Caco-2 (cell line): ENCODE results near the gene NOL9. TPM values are rescaled to one million over a fixed set of nuclear protein-coding genes. Genes with fewer than 3 reads are reported as not detected.

Experiments used
- BruUV-seq: library from RNA; stranded (reverse); fragments of 400-500 nt; replicated peaks from 2 replicates; lab custom pipeline; 2021; lab: Mats Ljungman, UMichigan
- CTCF ChIA-PET: fragments of 300-600 bp; sonication (Branson Sonifier 250); formaldehyde crosslinking; loops from one replicate; lab custom pipeline; 2022; ENCODE audit warnings: antibody characterized with exemption; lab: Charles Lee
- POLR2A ChIA-PET: fragments of 300-600 bp; sonication (Branson Sonifier 250); formaldehyde crosslinking; loops from one replicate; lab custom pipeline; 2022; ENCODE audit warnings: antibody characterized with exemption; lab: Charles Lee
- DNase-seq, 2 experiments: peaks; one replicate each; pipeline versions ENCODE4 v3.0.0 to v3.0.0-alpha.2; 2020 to 2022
- H3K27me3 ChIP-seq: replicated peaks from 2 replicates; pipeline ENCODE4 v1.6.0; 2011; ENCODE audit warnings: low read length; ENCODE audit not compliant: control insufficient read depth, insufficient read depth
- H3K36me3 ChIP-seq: 2 replicates; pipeline ENCODE4 v1.5.1; 2011; ENCODE audit warnings: low read length; ENCODE audit not compliant: control insufficient read depth, insufficient read depth
- H3K4me1 ChIP-seq: fragments of 250-450 bp; sonication (Bioruptor Pico); 2 replicates; pipeline ENCODE4 v1.5.1; 2020; ENCODE audit warnings: mild to moderate bottlenecking
- H3K4me3 ChIP-seq: 2 replicates; pipeline ENCODE4 v1.5.1; 2011; ENCODE audit warnings: low read depth, mild to moderate bottlenecking, control low read depth, low read length
- H3K9me3 ChIP-seq: fragments of 250-450 bp; sonication (Bioruptor Pico); 2 replicates; pipeline ENCODE4 v1.5.1; 2020; ENCODE audit warnings: mild to moderate bottlenecking, moderate library complexity
- H3K27ac Mint-ChIP-seq: one replicate; pipeline ENCODE4 v1.8.0; 2022; ENCODE audit warnings: mixed read lengths; ENCODE audit not compliant: unreplicated experiment
- H3K27me3 Mint-ChIP-seq: one replicate; pipeline ENCODE4 v1.8.0; 2022; ENCODE audit warnings: mixed read lengths; ENCODE audit not compliant: insufficient read depth, unreplicated experiment
- H3K36me3 Mint-ChIP-seq: one replicate; pipeline ENCODE4 v1.8.0; 2022; ENCODE audit warnings: mild to moderate bottlenecking, mixed read lengths; ENCODE audit not compliant: insufficient read depth, unreplicated experiment
- H3K4me1 Mint-ChIP-seq: one replicate; pipeline ENCODE4 v1.8.0; 2022; ENCODE audit warnings: low read depth, mixed read lengths; ENCODE audit not compliant: unreplicated experiment
- H3K4me3 Mint-ChIP-seq: one replicate; pipeline ENCODE4 v1.8.0; 2022; ENCODE audit warnings: mild to moderate bottlenecking, moderate library complexity, mixed read lengths; ENCODE audit not compliant: unreplicated experiment
- H3K9me3 Mint-ChIP-seq: one replicate; pipeline ENCODE4 v1.8.0; 2022; ENCODE audit warnings: mixed read lengths; ENCODE audit not compliant: unreplicated experiment
- CTCF ChIP-seq, 2 experiments: fragments of 200-600 bp in 1 of 2; IDR thresholded peaks; 1 replicate in 1 of 2; 2 replicates in 1 of 2; pipeline versions ENCODE4 v1.5.1 to v1.8.0; 2011 to 2022; ENCODE audit warnings: antibody characterized with exemption in 1 of 2, control low read depth in 1 of 2, inconsistent platforms in 1 of 2, low read depth in 1 of 2, low read length in 1 of 2, mild to moderate bottlenecking in 1 of 2, moderate library complexity in 1 of 2; ENCODE audit not compliant: insufficient read depth in 1 of 2, severe bottlenecking in 1 of 2, unreplicated experiment in 1 of 2
- intact Hi-C: fragments of 100-400 bp; cut with micrococcal nuclease; formaldehyde crosslinking; loops from one replicate; pipeline ENCODE4 v1.10.0; 2022; ENCODE audit not compliant: unreplicated experiment
- total RNA-seq: library from RNA; stranded (reverse); gene quantifications from 2 replicates; pipeline ENCODE4 v1.2.3, GENCODE V29; 2022

NOL9 gene
- total RNA-seq, 1 experiment from 2014 or later: 33.6 TPM

- Mint-ChIP-seq H3K9me3 (no peaks in the 10 kb centered on the region), H3K36me3 (no peaks in the 10 kb centered on the region), H3K27me3 (peaks cover 6% of the 10 kb centered on the region), H3K27ac (no peak overlapping the region), H3K4me3 (no peak overlapping the region), H3K4me1 (no peaks in the 10 kb centered on the region)
- no peaks in the 10 kb centered on the region for H3K36me3 ChIP-seq
- no peaks in the 10 kb centered on the region for H3K9me3 ChIP-seq
- H3K4me3 ChIP-seq: no peak overlapping the region
- no peak for TF ChIP-seq CTCF (IDR thresholded peaks at IDR 0.05; ENCODE audit: insufficient read depth in 1 of 2, low read depth in 1 of 2, low read length in 1 of 2, severe bottlenecking in 1 of 2, unreplicated experiment in 1 of 2)
- intact Hi-C loops: no loop called here
- H3K4me1 ChIP-seq: 0 out of 2 replicates have a peak, but pooled peaks cover under 1% of the 10 kb centered on the region
- no peaks in the 10 kb centered on the region for H3K27me3 ChIP-seq
- no peak for DNase-seq
- no TSS peak for BruUV-seq
- POLR2A ChIA-PET: no interaction called here
- CTCF ChIA-PET: no interaction called here
Measured at GRCh38 chr1:6574025-6574620, 19.8 kb upstream of the NOL9 start.

DNA sequence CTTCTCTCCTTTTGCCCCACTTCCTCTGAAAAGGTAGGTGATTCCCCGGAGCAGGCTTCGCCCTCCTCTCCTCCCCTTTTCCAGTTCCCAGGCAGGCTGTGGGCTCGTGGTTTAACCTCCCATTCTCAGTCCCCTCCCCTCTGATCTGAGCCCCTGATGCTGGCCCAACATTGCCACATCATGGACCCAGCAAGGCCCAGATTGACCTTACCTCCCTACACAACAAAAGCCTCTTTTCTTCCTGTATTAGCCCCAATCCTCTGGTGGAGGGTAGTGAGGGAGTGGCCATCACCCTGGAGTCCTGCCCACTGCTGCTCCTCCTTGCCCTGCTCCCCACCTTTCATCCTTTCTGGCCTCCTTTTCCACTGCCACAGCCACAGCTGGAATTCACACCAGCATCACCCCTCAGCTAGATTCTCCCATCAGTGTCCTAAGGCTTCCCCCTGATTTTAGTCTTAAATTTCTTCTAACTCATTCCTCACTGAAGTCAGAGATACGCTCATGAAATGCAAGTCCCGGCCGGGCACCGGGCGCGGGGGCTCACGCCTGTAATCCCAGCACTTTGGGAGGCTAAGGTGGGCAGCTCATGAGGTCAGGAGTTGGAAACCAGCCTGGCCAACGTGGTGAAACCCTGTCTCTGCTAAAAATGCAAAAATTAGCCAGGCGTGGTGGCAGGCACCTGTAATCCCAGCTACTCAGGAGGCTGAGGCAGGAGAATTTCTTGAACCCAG lies 18.5 kb upstream of the NOL9 start:
- TF ChIP-seq CTCF (IDR thresholded peaks at IDR 0.05; ENCODE audit: insufficient read depth in 1 of 2, low read depth in 1 of 2, low read length in 1 of 2, severe bottlenecking in 1 of 2, unreplicated experiment in 1 of 2): no peak
- intact Hi-C loops: no loop called here
- no peak overlapping the region for H3K4me3 Mint-ChIP-seq

DNA sequence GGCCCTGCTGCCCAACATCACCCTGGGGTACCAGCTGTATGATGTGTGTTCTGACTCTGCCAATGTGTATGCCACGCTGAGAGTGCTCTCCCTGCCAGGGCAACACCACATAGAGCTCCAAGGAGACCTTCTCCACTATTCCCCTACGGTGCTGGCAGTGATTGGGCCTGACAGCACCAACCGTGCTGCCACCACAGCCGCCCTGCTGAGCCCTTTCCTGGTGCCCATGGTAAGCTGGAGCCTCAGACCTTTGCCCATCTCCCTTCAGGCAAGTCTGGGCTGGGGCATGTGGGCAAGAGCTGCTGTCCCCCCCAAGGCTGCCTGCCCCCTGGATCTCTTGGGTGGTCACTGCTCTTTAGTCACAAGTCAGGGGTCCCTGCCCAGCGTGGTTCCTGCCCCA lies 16.7 kb upstream of the NOL9 start:
- no peak for DNase-seq
- Histone ChIP-seq H3K27me3 (no peaks in the 10 kb centered on the region), H3K9me3 (no peaks in the 10 kb centered on the region), H3K4me3 (no peak overlapping the region), H3K36me3 (no peaks in the 10 kb centered on the region), H3K4me1 (no peaks in the 10 kb centered on the region)
- ChIA-PET CTCF (no interaction called here), POLR2A (no interaction called here)
- Mint-ChIP-seq H3K27me3 (peaks cover 11% of the 10 kb centered on the region), H3K4me1 (no peaks in the 10 kb centered on the region), H3K27ac (no peak overlapping the region), H3K36me3 (no peaks in the 10 kb centered on the region), H3K9me3 (no peaks in the 10 kb centered on the region), H3K4me3 (no peak overlapping the region)
- intact Hi-C loops: no loop called here
- no peak for TF ChIP-seq CTCF (IDR thresholded peaks at IDR 0.05; ENCODE audit: insufficient read depth in 1 of 2, low read depth in 1 of 2, low read length in 1 of 2, severe bottlenecking in 1 of 2, unreplicated experiment in 1 of 2)
- BruUV-seq: no TSS peak

More for the DNA sequence above, 18.5 kb upstream of the NOL9 start:
- H3K4me3 ChIP-seq: no peak overlapping the region
- ChIA-PET POLR2A (no interaction called here), CTCF (interaction anchor here (0.7 kb wide), 1 partner anchor 334 kb away, joined by 5 read pairs; no protein-coding TSS in a partner anchor)
- no peaks in the 10 kb centered on the region for H3K27me3 ChIP-seq
- H3K4me1 Mint-ChIP-seq: no peaks in the 10 kb centered on the region
- no peaks in the 10 kb centered on the region for H3K36me3 Mint-ChIP-seq
- BruUV-seq: no TSS peak
- peaks cover 11% of the 10 kb centered on the region for H3K27me3 Mint-ChIP-seq
- no peaks in the 10 kb centered on the region for H3K4me1 ChIP-seq
- H3K9me3 ChIP-seq: no peaks in the 10 kb centered on the region
- no peak overlapping the region for H3K27ac Mint-ChIP-seq
- H3K9me3 Mint-ChIP-seq: no peaks in the 10 kb centered on the region
- no peaks in the 10 kb centered on the region for H3K36me3 ChIP-seq
- DNase-seq: no peak
